Germinal center (tissue), 1 donor: ENCODE data around the gene KCNAB2.
A peak's percentile ranks its signal among the peaks of the same experiment; 100 is the strongest.

Source experiments
- DNase-seq: peaks from one replicate; pipeline ENCODE4 v3.0.0; 2012; ENCODE audit warnings: mixed read lengths, low spot score

KCNAB2 gene

DNA sequence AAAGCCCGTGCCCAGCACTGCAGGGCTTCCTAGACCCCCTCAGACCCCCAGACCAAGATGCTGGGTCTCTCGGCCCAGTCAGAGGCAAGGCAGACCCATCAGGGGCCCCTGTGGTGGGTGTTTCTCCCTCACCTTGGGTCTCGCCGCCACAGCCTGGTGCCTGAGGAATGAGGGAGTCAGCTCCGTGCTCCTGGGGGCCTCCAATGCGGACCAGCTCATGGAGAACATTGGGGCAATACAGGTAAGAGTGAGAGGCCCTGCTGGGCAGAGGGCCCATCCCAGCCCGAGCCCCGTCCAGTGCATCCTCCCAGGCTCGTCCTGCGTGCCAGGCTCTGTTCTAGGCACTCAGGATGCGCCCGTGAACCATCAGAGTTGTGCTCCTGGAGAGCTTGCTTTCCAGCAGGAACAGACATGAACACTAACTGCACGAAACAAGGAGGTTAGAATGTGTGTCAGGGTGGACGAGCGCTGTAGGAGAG is 51.5 kb downstream of the KCNAB2 start:
- DNase-seq: no peak

DNA sequence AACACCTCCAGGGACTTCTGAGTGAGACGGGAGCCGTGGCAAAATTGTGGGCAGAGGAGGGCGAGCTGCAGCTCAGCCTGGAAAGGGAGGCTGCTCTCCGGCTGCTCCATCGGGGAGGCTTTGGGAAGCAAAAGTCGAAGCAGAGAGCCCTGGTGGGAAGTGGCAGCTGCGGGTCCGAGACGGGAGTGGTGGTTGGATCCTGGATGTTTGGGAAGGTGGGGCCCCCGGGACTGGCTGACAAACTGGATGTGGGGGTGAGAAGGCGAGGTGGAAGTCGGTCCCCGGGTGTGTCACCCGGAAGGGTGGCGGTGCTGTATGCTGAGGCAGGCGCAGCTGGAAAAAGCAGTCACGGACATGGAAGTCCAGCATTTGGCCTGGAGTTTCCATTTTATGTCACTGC is 52.1 kb downstream of the KCNAB2 start:
- DNase-seq: no peak

DNA sequence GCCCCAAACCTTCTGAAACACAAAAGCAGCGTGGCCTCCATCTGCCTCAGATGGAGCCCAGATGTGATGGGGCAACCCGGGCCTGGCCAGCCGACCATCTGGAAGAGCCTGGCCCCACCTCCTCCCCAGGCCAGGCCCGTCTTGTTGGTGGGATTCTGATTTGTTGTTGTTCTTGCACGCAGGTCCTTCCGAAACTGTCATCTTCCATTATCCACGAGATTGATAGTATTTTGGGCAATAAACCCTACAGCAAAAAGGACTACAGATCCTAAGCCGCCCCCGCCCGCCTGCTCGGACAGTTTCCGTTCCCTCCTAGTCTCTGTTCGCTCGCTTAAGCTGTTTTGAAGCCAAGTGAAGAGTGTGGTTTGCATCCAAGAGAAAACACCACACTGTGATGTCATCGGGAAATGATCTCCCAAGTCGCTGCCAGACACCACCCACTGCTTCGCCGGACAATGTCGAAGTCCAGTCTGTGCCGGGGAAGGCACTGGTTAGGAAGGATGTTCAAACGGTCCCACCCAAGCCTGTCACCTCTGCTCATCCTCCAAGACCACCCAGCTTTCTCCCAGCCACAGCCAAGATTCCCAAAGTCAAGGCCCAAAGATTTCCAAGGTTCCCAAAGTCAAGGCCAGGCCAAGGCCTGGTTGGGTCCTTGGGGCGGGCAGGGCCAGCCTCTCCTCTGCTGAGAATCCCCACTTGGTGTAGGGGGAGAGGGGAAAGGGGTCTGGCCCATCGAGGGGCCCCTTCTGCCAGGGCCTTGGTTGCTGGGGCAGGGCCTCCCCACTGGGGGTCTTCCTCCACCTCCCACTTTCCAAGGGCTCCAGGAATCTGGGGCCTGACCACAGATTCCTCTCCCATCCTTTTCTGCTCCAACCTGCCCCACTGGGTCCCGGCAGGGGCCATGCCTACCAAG is 52.9 kb downstream of the KCNAB2 start:
- DNase-seq: no peak

DNA sequence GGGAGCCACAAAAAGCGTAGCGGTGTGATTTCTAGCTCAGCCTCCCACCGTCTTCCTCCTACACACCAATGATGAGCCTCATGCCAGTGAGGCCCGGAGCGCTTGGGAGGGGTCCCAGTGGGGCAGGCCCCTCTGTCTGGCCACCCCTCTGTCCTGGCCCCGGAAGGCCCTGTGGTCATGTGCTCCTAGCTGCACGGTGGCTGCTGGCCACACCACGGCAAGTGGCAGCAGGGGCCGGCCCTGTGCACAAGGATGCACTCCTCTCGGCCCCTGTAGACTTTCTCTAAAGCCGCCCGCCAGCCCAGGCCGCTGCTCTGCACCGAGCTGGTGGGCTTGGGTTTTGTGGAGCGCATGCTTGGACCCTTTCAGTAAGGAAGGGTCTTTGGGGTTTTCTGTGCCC is 53.6 kb downstream of the KCNAB2 start:
- DNase-seq: no peak

DNA sequence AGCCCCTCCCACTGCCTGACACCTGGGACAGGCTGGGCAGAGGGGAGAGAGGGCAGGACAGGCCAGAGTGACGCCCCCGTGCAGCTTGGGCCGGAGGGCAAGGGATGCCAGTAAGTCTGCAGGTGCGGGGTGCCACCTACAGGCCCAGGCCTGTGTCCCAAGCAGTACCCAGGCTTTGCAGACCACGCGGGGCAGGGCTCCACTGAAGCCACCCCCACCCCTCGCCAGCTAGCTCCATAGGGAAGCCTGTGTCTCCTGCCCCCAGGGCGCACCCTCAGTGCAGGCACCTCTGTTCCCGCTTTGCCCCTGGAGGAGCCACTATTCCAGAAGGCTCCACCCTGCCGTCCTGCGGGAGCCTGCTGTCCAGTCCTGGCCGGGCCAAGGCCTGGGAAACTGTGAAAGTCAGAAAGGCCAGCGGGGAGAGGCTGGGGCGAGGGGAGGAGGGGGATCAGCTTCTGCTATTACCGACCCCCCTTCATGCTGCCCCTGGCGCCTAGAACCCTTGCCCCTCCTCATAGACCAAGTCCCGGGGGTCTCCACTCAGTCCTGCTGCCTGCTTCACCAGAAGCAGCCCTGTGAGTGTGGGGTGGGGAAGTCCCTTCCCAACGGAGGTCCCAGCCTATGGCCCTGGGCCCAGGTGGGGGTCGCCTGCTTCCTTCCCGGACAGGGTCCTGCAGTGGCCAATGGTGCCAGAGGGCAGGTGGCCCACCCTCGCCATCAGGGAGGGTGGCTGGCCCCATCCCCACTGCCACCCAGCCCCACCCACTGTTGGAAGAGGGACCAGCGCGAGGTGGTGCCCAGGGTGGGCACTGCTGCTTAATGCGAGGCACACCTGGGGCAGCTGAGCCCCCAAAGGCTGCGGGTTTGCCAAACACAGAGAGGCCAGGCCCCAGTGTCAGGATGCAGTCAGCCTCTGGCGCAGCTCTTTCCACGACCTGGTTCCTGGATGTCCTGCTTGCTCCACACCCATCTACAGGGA is 54.4 kb downstream of the KCNAB2 start:
- no peak for DNase-seq

DNA sequence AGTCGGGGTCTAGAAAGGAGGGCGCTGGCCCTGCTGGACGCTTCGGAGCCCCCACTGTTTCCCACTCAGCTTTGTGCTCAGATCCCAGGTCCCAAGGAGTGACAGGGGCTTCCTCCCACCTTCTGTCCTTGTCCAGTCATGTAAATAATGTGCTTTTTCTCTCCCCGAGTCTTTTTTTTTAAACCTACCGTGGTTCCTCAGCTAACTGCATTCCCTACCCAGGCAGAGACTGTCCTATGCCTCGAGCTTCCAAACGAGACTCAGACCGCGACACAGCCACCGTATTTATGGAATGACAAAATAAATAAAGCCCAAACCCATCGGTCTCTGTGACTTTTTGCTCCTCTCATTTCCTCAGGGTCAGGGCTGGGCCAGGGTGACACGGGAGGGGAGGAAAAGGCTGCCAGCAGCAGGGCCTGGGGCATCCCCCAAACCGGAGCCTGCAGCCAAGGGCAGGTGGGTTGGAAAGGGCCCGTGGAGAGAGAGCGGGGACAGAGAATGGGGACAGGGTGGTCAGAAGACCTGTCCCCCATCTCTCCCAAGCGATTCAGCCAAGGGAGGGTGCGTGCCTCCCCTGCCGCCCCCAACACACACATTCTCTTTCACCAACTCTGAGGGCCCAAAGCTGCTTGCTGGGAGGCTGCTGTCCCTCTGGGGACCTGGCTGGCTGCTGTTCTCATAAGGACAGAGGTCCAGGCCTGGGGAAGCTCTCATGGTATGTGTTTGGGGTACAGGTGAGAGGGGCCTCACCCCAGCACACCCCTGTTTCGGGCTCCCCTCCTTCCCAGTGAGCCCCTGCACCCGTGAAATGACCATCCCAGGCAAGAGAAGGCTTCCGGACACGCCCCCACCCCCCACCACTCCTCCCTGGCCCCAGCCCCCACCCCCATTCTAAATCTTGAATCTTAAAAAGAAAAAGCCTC is 55.4 kb downstream of the KCNAB2 start:
- no peak for DNase-seq

DNA sequence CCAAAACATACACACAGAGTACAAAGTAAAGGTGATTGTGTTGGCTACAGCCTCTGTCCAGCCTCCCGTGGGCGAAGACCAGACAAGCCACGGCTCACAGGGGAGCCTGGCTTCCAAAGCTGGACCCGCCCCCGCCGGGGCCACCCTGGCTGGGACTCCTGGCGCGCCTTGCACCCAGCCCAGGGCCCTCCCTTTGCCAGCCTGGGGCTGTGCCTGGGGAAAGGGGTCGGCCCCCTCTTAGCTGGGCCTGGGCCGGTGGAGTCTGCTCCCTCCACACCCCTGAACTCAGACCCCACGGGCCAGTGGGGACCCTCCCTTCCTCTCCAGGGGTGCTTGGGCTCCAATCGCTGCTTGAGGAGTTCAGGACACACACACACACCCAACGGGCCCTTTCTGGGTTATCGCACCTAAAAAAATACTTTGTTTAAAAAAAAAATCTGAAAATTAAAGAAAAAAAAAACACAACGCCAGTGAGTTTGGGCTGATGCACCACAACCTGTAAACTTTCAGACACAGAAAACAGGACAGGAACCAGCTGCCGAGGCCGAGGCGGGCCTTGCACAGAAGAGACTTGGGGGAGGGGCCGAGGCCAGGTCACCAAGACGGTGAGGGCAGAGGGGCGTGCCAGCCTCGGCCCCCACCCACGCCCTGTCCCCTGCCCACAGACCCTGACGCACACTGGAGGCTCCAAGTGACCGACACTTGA is 56.3 kb downstream of the KCNAB2 start:
- DNase-seq: no peak

DNA sequence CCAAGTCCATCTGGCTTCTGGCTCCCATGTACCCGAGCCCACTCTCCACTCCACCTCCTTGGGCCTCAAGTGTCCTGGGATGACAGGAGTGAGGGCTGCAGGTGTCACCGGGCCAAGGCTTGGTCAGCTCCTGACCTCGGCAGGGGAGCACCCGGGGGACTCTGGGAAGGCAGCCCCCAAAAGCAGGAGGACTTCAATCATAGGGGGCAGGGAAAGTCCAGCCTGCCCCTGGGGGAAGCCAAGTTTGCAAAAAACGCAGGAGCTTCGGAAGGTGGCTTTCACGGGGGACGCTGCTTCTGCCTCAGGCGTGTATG is 56.8 kb downstream of the KCNAB2 start:
- DNase-seq: no peak

DNA sequence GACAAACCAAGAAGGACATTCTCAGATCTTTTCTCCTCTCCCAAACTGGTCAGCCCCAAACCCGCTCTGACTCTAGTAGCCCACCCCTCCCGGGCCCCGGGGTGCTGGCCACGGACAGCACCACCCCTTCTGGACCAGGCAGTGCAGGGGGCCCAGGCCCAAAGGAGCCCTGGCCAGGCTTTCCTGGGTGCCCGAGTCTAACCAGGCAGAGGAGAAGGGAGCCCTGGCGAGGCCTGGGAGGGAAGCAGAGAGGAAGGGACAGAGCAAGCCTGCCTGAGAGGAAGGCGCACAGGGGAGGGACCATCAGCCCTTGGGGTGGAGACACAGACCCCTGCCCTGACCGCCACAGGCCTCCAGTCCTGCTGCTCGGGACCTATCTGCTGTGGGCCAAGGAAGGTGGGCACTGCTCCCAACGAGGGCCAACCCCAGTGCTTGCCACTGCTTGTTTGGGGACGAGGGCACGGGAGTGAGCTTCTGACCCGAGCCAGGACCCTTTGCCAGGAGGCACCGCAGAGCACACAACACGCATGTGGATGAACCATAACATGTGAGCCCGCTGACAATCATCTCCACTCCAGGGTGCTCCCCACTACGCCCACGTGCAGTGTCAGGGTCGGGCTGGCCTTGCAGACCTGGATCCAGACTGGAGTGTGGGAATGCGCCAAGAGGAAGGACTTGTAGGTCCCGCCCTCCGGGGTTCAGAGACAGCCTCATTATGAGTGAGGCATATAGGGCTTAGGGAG is 57.6 kb downstream of the KCNAB2 start:
- DNase-seq: no peak

DNA sequence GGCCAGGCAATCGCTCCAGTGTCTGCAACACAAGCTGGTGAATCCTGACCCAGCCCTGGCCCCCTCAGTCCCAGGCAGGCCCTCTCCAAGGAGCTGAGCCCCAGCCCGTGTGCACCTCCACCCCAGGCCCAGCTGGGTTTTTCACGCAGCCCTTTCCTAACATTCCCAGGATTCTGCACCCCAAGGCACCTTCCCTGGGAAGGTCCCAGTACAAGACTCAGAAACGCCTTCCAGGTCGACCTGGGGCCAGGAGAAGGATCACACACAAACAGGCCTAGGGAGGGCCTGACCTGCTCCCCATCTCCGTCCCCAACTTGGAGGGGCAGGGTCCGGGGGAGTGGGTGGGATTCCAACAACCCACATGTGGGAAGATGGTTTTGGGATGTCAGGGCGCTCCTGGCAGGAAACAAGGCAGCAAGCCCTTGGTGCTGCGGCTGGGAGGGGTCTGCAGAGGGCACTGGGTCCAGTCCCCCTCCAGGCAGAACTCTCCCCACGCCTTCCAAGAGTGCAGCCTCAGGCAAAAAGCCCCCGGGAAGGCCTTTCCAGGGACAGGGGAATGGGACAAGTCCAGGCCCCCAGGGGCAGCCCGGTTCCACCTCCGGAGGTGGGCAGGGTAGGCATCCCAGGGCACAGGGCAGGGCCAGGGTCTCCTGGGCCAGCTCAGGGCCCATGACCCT is 58.3 kb downstream of the KCNAB2 start:
- DNase-seq: no peak

DNA sequence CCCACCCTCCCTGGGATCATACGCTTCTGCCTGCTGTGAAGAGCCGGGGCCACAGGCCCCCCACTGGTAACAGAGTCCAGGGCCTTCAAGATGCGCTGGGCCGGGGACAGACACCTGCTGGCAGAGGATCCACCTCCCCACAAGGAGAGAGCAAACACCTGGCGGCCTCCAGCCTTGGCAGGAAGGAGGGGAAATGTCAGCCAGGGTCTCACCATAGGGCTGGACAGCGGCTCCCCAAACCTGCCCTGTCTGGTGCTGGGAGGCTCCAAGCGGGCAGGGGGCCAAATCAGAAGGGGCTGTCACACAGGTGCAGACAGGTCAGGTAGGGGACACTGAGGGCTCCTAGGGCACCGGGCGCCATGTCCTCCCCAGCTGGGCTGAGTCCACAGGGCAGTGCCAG is 58.9 kb downstream of the KCNAB2 start:
- no peak for DNase-seq

DNA sequence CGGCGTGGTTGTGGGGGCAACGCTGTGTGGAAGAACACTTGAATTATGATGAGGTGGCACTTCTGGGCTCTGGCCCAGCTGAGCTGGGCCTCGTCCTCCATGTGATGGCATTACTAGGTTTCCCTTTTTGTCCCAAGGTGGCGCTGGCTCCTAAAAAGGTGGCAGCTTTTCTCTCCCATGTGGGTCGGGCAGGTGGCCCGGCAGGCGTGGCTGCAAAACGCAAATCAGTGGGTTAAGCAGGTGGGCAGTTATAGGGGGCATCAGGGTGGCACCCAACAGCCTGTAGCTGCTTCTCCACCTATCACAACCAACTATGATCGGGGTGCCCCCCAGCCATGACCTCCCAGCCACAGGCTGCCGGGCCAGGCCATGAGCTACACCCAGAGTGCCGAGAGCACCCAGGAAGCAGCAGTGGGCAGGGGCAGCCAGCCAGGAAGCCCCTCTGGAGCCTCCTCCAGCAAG is 59.6 kb downstream of the KCNAB2 start:
- no peak for DNase-seq

DNA sequence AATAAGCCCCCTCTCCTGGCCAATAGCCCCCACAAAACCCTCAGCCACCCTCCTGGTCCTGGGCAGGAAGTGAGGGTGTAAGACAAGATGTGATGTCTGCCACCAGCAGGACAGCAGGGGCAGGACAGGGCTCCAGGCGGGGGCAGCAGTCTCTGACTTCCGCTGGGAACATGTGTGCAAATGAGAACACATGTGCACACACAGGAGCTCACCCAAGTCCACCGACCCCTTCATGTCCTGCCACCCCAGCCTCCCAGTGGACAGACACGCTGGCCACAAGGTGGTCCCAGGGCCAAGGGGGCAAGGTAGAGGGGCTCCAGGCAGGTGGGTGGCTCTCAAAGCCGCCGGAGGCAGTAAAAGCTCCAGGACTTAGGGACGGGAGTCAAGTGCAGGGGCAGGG is 60.1 kb downstream of the KCNAB2 start:
- no peak for DNase-seq

DNA sequence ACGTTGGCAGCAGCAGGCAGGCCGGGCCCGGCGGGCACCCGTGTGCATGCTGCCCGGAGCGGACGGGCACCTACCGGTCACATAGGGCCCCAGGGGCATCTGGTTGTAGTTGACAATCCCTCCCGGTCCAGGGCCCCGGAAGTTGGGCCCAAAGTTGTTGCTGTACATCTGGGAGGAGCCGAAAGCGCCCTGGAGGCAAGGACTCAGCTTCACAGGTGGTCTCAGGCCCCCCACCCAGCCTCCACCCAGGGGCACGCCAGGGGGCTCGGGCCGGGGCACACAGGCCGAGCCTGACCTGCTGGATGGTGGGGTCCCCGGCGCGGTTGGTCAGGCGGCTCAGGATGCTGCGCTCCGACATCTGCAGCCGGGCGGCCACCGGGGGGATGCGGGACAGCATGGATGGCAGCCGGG is 60.6 kb downstream of the KCNAB2 start:
- DNase-seq: no peak

DNA sequence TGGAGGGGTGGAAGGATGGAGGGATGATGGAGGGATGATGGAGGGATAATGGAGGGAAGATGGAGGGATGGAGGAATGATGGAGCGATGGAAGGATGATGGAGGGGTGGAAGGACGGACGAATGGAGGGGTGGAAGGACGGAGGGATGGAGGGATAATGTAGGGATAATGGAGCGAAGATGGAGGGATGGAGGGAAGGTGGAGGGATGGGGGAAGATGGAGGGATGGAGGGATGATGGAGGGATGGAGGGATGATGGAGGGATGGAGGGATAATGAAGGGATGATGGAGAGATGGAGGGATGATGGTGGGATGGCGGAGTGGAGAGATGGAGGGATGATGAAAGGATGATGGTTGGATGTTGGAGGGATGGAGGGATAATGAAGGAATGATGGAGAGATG is 61.3 kb downstream of the KCNAB2 start:
- DNase-seq: no peak

DNA sequence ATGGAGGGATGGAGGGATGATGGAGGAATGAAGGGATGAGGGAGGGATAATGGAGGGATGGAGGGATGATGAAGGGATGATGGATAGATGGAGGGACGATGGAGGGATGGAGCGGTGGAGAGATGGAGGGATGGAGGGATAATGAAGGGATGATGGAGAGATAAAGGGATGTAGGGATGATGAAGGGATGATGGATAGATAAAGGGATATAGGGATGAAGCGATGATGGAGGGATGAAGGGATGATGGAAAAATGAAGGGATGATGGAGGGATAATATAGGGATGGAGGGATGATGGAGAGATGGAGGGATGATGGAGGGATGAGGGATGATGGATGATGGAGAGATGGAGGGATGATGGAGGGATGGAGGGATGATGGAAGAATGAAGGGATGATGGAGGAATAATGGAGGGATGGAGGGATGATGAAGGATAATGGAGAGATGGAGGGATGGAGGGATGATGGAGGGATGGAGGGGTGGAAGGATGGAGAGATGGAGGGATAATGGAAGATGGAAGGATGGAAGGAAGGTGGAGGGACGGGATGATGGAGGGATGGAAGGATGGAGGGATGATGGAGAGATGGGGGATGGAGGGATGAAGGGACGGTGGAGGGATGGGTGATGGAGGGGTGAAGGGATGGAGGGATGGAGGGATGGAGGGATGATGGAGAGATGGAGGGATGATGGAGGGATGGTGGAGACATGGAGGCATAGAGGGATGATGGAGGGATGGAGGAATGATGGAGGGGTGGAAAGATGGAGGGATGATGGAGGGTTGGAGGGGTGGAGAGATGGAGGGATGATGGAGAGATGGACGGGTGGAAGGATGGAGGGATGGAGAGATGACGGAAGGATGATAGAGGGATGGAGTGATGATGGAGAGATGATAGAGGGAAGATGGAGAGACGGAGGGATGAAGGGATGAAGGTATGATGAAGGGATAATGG is 62.0 kb downstream of the KCNAB2 start:
- DNase-seq: no peak

DNA sequence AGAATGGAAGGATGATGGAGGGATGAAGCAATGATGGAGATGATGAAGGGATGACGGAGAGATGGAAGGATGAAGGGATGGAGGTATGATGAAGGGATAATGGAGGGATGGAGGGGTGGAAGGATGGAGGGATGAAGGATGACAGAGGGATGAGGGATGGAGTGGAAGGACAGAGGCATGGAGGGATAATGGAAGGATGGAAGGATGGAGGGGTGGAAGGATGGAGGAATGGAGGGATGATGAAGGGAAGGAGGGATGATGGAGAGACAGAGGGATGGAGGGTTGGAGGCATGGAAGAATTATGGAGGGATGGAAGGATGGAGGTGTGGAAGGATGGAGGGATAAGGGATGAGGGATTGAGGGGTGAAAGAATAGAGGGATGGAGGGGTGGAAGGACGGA is 62.8 kb downstream of the KCNAB2 start:
- DNase-seq: no peak

DNA sequence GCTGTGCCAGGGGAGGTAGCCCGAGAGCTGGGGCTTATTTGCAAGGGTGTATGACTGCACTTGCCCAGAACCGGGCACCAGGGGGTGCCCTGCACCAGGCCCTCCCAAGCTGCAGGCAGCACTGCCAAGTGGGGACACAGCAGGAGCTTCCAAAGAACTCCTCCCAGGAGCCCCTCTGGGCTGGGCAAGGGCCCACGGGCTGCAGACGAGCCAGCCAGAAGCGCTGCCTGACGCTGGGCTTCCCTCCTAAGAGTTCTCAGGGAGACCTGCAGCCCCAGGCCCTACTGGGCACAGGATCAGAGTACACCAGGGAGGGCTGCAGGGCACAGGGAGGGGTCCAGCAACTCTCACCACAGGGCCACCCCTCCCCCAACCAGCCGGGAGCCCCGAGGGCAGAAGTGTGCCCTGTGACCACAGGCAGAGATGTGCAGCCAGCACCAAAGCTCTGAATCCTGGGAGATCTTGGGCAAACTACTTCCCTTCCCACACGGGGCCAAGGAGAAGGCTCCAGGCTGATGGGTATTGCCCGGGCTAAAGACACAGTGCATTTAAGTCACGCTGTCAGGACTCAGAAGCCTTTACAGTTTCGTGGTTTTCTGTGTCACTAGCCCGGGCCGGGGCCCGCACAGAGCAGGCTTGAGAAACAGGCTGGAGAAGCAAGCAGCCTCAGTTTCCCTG is 63.4 kb downstream of the KCNAB2 start:
- peak; percentile 57 for DNase-seq
